ENCODE results near the gene PCDHGC5. TPM values are rescaled to one million over a fixed set of nuclear protein-coding genes. Genes with fewer than 3 reads are reported as not detected.

Gene PCDHGC5
- total RNA-seq, 5 donors from 2014 or later (not counting 1 experiment from before 2014, with no cell fraction given) = not detected

DNA sequence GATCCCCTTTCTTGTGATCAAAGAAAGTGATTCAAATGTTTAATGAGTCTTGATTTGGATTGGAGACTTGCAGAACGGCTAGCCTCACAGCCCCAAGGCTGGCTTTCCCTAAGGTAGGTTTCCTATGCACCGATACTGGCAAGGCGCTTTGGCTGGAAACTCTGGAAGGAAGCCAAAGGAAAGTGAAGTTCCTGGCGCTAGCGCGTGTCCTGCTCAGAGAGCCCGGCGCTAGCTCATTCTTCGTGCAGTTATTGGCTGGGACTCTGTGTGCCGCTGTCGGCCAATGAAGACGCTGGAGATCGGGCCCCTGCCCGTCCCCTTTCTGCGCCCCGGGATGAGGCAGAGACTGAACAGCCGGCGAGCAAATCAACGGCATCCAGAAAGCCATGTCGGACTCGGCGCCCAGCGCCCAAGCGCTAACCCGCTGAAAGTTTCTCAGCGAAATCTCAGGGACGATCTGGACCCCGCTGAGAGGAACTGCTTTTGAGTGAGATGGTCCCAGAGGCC lies 13.2 kb upstream of the PCDHGC5 start, which contains the start of gene PCDHGC3:
Gene PCDHGC3, plus strand, starts transcription at position 342 of the 507 bp plus-strand sequence. Its CDS starts 151 bp downstream, at position 493.
- Histone ChIP-seq H3K4me1 (ENCODE audit: control insufficient read depth in 1 of 2, extremely low read depth in 1 of 2, insufficient read depth in 2 of 2, low read length in 2 of 2) (peaks cover 0 to 23% of the 10 kb centered on the region in 2 experiments), H3K27ac (ENCODE audit: low read length) (no peak within 1 kb of the TSS), H3K4me3 (ENCODE audit: control insufficient read depth in 1 of 2, extremely low read depth in 1 of 2, low read length in 1 of 2) (peak within 1 kb of the TSS; percentile 27 to 49), H3K9me3 (no peaks in the 10 kb centered on the region), H3K27me3 (replicated peaks in 1 of 2; ENCODE audit: control insufficient read depth in 2 of 2, extremely low read depth in 1 of 2, insufficient read depth in 2 of 2, low read length in 1 of 2) (peaks cover 24 to 42% of the 10 kb centered on the region in 2 experiments), H3K36me3 (ENCODE audit: control insufficient read depth in 2 of 2, extremely low read depth in 1 of 2, insufficient read depth in 1 of 2, low read length in 1 of 2) (no peaks in the 10 kb centered on the region)
- Mint-ChIP-seq H3K27ac (no peak within 1 kb of the TSS), H3K4me3 (peak within 1 kb of the TSS; percentile 82 to 84 (median 83)), H3K4me1 (peaks cover 27 to 32% (median 29%) of the 10 kb centered on the region in 3 donors), H3K27me3 (peaks cover 44 to 61% of the 10 kb centered on the region in 2 donors), H3K36me3 (no peaks in the 10 kb centered on the region), H3K9me3 (no peaks in the 10 kb centered on the region)
- ATAC-seq (replicated peaks in 1 of 4) (peak; percentile 78 to 85 (median 82)), DNase-seq (peak in 4 of 35 experiments; percentile 10 to 31 (median 26))
- 6% methylated on average over 28 of the region's 28 CpGs for WGBS (ENCODE audit: insufficient coverage)
- ChIA-PET CTCF (interaction anchor here (0.6 to 1.6 kb wide), 2 partner anchors 62 to 88 kb away, joined by 3 to 4 read pairs; no protein-coding TSS in a partner anchor), POLR2A (interaction anchor here in 1 of 2 donors (0.6 kb wide), 1 partner anchor 293 kb away, joined by 4 read pairs; no protein-coding TSS in a partner anchor)

DNA sequence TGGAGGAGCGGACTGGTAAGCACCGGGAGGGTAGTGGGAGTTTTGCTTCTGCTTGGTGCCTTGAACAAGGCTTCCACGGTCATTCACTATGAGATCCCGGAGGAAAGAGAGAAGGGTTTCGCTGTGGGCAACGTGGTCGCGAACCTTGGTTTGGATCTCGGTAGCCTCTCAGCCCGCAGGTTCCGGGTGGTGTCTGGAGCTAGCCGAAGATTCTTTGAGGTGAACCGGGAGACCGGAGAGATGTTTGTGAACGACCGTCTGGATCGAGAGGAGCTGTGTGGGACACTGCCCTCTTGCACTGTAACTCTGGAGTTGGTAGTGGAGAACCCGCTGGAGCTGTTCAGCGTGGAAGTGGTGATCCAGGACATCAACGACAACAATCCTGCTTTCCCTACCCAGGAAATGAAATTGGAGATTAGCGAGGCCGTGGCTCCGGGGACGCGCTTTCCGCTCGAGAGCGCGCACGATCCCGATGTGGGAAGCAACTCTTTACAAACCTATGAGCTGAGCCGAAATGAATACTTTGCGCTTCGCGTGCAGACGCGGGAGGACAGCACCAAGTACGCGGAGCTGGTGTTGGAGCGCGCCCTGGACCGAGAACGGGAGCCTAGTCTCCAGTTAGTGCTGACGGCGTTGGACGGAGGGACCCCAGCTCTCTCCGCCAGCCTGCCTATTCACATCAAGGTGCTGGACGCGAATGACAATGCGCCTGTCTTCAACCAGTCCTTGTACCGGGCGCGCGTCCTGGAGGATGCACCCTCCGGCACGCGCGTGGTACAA lies 12.6 kb upstream of the PCDHGC5 start:
- WGBS (ENCODE audit: insufficient coverage) = 4% methylated on average over 56 of the region's 58 CpGs
- Histone ChIP-seq H3K4me3 (ENCODE audit: control insufficient read depth in 1 of 2, extremely low read depth in 1 of 2, low read length in 1 of 2) (peak overlapping the region; percentile 27 to 49), H3K36me3 (ENCODE audit: control insufficient read depth in 2 of 2, extremely low read depth in 1 of 2, insufficient read depth in 1 of 2, low read length in 1 of 2) (no peaks in the 10 kb centered on the region), H3K27me3 (replicated peaks in 1 of 2; ENCODE audit: control insufficient read depth in 2 of 2, extremely low read depth in 1 of 2, insufficient read depth in 2 of 2, low read length in 1 of 2) (peaks cover 24 to 45% of the 10 kb centered on the region in 2 experiments), H3K27ac (ENCODE audit: low read length) (no peak overlapping the region), H3K4me1 (ENCODE audit: control insufficient read depth in 1 of 2, extremely low read depth in 1 of 2, insufficient read depth in 2 of 2, low read length in 2 of 2) (peaks cover 0 to 23% of the 10 kb centered on the region in 2 experiments), H3K9me3 (no peaks in the 10 kb centered on the region)
- ATAC-seq (replicated peaks in 1 of 4) (peak in 3 of 4 experiments; percentile 15 to 30 (median 23)), DNase-seq (no peak)
- peaks cover 46 to 68% of the 10 kb centered on the region in 2 donors for H3K27me3 Mint-ChIP-seq
- no peak overlapping the region for H3K27ac Mint-ChIP-seq
- H3K36me3 Mint-ChIP-seq = no peaks in the 10 kb centered on the region
- peak overlapping the region; percentile 82 to 84 (median 83) for H3K4me3 Mint-ChIP-seq
- H3K4me1 Mint-ChIP-seq = peaks cover 27 to 32% (median 29%) of the 10 kb centered on the region in 3 donors
- POLR2A ChIA-PET = interaction anchor here in 1 of 2 donors (0.6 kb wide), 1 partner anchor 293 kb away, joined by 4 read pairs; no protein-coding TSS in a partner anchor
- H3K9me3 Mint-ChIP-seq = no peaks in the 10 kb centered on the region
- CTCF ChIA-PET = interaction anchor here in 1 of 2 donors (1.6 kb wide), 1 partner anchor 88 kb away, joined by 4 read pairs; no protein-coding TSS in a partner anchor

DNA sequence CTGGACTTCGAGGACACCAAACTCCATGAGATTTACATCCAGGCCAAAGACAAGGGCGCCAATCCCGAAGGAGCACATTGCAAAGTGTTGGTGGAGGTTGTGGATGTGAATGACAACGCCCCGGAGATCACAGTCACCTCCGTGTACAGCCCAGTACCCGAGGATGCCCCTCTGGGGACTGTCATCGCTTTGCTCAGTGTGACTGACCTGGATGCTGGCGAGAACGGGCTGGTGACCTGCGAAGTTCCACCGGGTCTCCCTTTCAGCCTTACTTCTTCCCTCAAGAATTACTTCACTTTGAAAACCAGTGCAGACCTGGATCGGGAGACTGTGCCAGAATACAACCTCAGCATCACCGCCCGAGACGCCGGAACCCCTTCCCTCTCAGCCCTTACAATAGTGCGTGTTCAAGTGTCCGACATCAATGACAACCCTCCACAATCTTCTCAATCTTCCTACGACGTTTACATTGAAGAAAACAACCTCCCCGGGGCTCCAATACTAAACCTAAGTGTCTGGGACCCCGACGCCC lies 11.8 kb upstream of the PCDHGC5 start:
- DNase-seq (no peak), ATAC-seq (replicated peaks in 1 of 4) (no peak)
- H3K27me3 Mint-ChIP-seq = peaks cover 46 to 74% of the 10 kb centered on the region in 2 donors
- no peaks in the 10 kb centered on the region for H3K36me3 ChIP-seq (ENCODE audit: control insufficient read depth in 2 of 2, extremely low read depth in 1 of 2, insufficient read depth in 1 of 2, low read length in 1 of 2)
- H3K36me3 Mint-ChIP-seq = no peaks in the 10 kb centered on the region
- peak overlapping the region; percentile 82 to 84 (median 83) for H3K4me3 Mint-ChIP-seq
- H3K27ac ChIP-seq (ENCODE audit: low read length) = no peak overlapping the region
- H3K9me3 ChIP-seq = no peaks in the 10 kb centered on the region
- ChIA-PET POLR2A (no interaction called here), CTCF (no interaction called here)
- peaks cover 27 to 32% (median 29%) of the 10 kb centered on the region in 3 donors for H3K4me1 Mint-ChIP-seq
- peak overlapping the region; percentile 27 to 49 for H3K4me3 ChIP-seq (ENCODE audit: control insufficient read depth in 1 of 2, extremely low read depth in 1 of 2, low read length in 1 of 2)
- no peaks in the 10 kb centered on the region for H3K9me3 Mint-ChIP-seq
- H3K27me3 ChIP-seq (replicated peaks in 1 of 2; ENCODE audit: control insufficient read depth in 2 of 2, extremely low read depth in 1 of 2, insufficient read depth in 2 of 2, low read length in 1 of 2) = peaks cover 28 to 51% of the 10 kb centered on the region in 2 experiments
- peaks cover 0 to 23% of the 10 kb centered on the region in 2 experiments for H3K4me1 ChIP-seq (ENCODE audit: control insufficient read depth in 1 of 2, extremely low read depth in 1 of 2, insufficient read depth in 2 of 2, low read length in 2 of 2)
- 22% methylated on average over 23 of the region's 24 CpGs for WGBS (ENCODE audit: insufficient coverage)
- no peak overlapping the region for H3K27ac Mint-ChIP-seq

DNA sequence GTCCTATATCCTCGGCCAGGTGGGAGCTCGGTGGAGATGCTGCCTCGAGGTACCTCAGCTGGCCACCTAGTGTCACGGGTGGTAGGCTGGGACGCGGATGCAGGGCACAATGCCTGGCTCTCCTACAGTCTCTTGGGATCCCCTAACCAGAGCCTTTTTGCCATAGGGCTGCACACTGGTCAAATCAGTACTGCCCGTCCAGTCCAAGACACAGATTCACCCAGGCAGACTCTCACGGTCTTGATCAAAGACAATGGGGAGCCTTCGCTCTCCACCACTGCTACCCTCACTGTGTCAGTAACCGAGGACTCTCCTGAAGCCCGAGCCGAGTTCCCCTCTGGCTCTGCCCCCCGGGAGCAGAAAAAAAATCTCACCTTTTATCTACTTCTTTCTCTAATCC lies 11.1 kb upstream of the PCDHGC5 start:
- Histone ChIP-seq H3K9me3 (no peaks in the 10 kb centered on the region), H3K36me3 (ENCODE audit: control insufficient read depth in 2 of 2, extremely low read depth in 1 of 2, insufficient read depth in 1 of 2, low read length in 1 of 2) (no peaks in the 10 kb centered on the region), H3K27me3 (replicated peaks in 1 of 2; ENCODE audit: control insufficient read depth in 2 of 2, extremely low read depth in 1 of 2, insufficient read depth in 2 of 2, low read length in 1 of 2) (peaks cover 28 to 53% of the 10 kb centered on the region in 2 experiments), H3K27ac (ENCODE audit: low read length) (no peak overlapping the region), H3K4me1 (ENCODE audit: control insufficient read depth in 1 of 2, extremely low read depth in 1 of 2, insufficient read depth in 2 of 2, low read length in 2 of 2) (peaks cover 0 to 23% of the 10 kb centered on the region in 2 experiments), H3K4me3 (ENCODE audit: control insufficient read depth in 1 of 2, extremely low read depth in 1 of 2, low read length in 1 of 2) (no peak overlapping the region)
- ChIA-PET POLR2A (no interaction called here), CTCF (interaction anchor here in 1 of 2 donors (0.9 kb wide), 1 partner anchor 46 kb away, joined by 3 read pairs; no protein-coding TSS in a partner anchor)
- peaks cover 27 to 32% (median 29%) of the 10 kb centered on the region in 3 donors for H3K4me1 Mint-ChIP-seq
- DNase-seq (no peak), ATAC-seq (replicated peaks in 1 of 4) (no peak)
- H3K9me3 Mint-ChIP-seq = no peaks in the 10 kb centered on the region
- no peaks in the 10 kb centered on the region for H3K36me3 Mint-ChIP-seq
- WGBS (ENCODE audit: insufficient coverage) = 50% methylated on average over 13 of the region's 13 CpGs
- no peak overlapping the region for H3K27ac Mint-ChIP-seq
- peak overlapping the region in 1 of 3 donors; percentile 83 for H3K4me3 Mint-ChIP-seq
- H3K27me3 Mint-ChIP-seq = peaks cover 52 to 82% of the 10 kb centered on the region in 2 donors

DNA sequence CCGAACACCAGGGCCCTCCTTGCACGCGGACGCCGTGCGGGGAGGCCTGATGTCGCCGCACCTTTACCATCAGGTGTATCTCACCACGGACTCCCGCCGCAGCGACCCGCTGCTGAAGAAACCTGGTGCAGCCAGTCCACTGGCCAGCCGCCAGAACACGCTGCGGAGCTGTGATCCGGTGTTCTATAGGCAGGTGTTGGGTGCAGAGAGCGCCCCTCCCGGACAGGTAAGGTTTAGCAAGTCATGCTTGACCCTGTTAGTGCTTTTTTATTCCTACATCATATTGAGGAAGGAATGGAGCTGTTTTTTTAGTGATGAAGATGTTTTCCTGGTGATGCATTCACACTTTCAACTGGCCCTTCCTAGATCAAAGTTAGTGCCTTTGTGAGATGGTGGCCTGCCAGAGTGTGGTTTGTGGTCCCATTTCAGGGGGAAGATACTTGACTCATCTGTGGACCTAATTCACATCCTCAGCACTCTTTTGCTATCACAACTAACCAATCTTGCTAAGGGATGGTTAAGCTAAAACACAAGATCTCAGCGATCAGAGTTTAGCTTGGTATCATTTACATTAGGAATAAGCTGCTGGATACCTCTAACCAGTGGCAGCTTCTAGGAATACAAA lies 10.4 kb upstream of the PCDHGC5 start:
- Mint-ChIP-seq H3K36me3 (no peaks in the 10 kb centered on the region), H3K27me3 (peaks cover 57 to 86% of the 10 kb centered on the region in 2 donors), H3K4me1 (peaks cover 27 to 32% (median 29%) of the 10 kb centered on the region in 3 donors), H3K4me3 (peak overlapping the region in 1 of 3 donors; percentile 37), H3K27ac (no peak overlapping the region), H3K9me3 (no peaks in the 10 kb centered on the region)
- Histone ChIP-seq H3K4me3 (ENCODE audit: control insufficient read depth in 1 of 2, extremely low read depth in 1 of 2, low read length in 1 of 2) (no peak overlapping the region), H3K4me1 (ENCODE audit: control insufficient read depth in 1 of 2, extremely low read depth in 1 of 2, insufficient read depth in 2 of 2, low read length in 2 of 2) (peaks cover 0 to 23% of the 10 kb centered on the region in 2 experiments), H3K27me3 (replicated peaks in 1 of 2; ENCODE audit: control insufficient read depth in 2 of 2, extremely low read depth in 1 of 2, insufficient read depth in 2 of 2, low read length in 1 of 2) (peaks cover 29 to 55% of the 10 kb centered on the region in 2 experiments), H3K27ac (ENCODE audit: low read length) (no peak overlapping the region), H3K36me3 (ENCODE audit: control insufficient read depth in 2 of 2, extremely low read depth in 1 of 2, insufficient read depth in 1 of 2, low read length in 1 of 2) (no peaks in the 10 kb centered on the region), H3K9me3 (no peaks in the 10 kb centered on the region)
- ChIA-PET POLR2A (no interaction called here), CTCF (interaction anchor here (0.6 to 0.9 kb wide), 2 partner anchors 46 to 146 kb away, joined by 3 to 5 read pairs; no protein-coding TSS in a partner anchor)
- 38% methylated on average over 11 of the region's 20 CpGs for WGBS (ENCODE audit: insufficient coverage)
- ATAC-seq (replicated peaks in 1 of 4) (no peak), DNase-seq (no peak)

DNA sequence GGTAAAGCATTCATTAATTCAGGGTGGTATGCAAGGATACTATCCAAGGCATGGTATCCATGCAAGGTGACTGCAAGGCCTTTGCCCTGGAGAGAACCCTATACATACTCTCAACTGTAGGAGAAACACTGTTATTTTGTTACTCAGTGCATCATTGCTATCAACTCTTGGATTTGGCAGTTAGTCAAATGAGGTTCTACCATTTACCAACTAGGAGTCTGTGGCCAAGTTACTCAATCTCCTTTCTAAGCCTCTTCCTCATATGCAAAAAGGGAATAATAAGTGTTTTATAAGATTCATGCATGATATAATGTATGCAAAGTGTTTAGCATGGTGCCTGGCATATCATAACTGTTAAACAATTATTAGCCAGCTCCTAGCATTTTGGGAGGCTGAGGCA lies 9.1 kb upstream of the PCDHGC5 start:
- Histone ChIP-seq H3K27ac (ENCODE audit: low read length) (no peak overlapping the region), H3K4me3 (ENCODE audit: control insufficient read depth in 1 of 2, extremely low read depth in 1 of 2, low read length in 1 of 2) (no peak overlapping the region), H3K4me1 (ENCODE audit: control insufficient read depth in 1 of 2, extremely low read depth in 1 of 2, insufficient read depth in 2 of 2, low read length in 2 of 2) (peaks cover 0 to 27% of the 10 kb centered on the region in 2 experiments), H3K36me3 (ENCODE audit: control insufficient read depth in 2 of 2, extremely low read depth in 1 of 2, insufficient read depth in 1 of 2, low read length in 1 of 2) (no peaks in the 10 kb centered on the region), H3K27me3 (replicated peaks in 1 of 2; ENCODE audit: control insufficient read depth in 2 of 2, extremely low read depth in 1 of 2, insufficient read depth in 2 of 2, low read length in 1 of 2) (peaks cover 24 to 61% of the 10 kb centered on the region in 2 experiments), H3K9me3 (no peaks in the 10 kb centered on the region)
- Mint-ChIP-seq H3K4me1 (peaks cover 33 to 41% (median 38%) of the 10 kb centered on the region in 3 donors), H3K27ac (no peak overlapping the region), H3K36me3 (no peaks in the 10 kb centered on the region), H3K27me3 (peaks cover 67 to 94% of the 10 kb centered on the region in 2 donors), H3K4me3 (no peak overlapping the region), H3K9me3 (no peaks in the 10 kb centered on the region)
- ChIA-PET POLR2A (no interaction called here), CTCF (no interaction called here)
- DNase-seq = no peak
- no peak for ATAC-seq (replicated peaks in 1 of 4)
